ENCODE data around the gene RALY.
A peak's percentile ranks its signal among the peaks of the same experiment; 100 is the strongest.

The RALY gene

GRCh38 chr20:33986560-33987216 is 7.0 kb upstream of the RALY start:
- no peak for DNase-seq

- no peak for DNase-seq
These were observed 3.6 kb upstream of the RALY start for GRCh38 chr20:33990075-33990474.

DNA sequence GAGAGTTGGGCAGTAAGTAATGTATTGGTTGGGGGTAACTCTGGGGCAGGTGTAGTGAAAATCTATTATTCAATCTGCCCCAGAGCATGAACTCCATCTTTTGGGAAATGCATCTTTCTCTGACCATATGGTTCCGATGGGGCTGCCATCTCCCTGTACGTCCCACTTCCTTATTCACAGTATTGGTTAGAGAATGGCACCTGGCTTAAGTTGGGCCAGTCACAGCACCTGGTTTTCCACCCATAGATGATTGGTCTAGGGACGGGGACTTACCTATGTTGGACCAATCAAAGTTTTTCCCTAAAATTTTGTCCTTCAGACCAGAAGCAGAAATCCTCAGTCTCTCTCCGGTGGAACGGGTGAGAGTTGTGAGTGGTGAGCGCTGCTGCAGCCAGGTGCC is 2.2 kb upstream of the RALY start:
- DNase-seq: no peak

GRCh38 chr20:33992145-33992922 is 1.4 kb upstream of the RALY start:
- no peak for DNase-seq

- DNase-seq: peak; percentile 98
These were observed 662 bp upstream of the RALY start for GRCh38 chr20:33992923-33993575.

DNA sequence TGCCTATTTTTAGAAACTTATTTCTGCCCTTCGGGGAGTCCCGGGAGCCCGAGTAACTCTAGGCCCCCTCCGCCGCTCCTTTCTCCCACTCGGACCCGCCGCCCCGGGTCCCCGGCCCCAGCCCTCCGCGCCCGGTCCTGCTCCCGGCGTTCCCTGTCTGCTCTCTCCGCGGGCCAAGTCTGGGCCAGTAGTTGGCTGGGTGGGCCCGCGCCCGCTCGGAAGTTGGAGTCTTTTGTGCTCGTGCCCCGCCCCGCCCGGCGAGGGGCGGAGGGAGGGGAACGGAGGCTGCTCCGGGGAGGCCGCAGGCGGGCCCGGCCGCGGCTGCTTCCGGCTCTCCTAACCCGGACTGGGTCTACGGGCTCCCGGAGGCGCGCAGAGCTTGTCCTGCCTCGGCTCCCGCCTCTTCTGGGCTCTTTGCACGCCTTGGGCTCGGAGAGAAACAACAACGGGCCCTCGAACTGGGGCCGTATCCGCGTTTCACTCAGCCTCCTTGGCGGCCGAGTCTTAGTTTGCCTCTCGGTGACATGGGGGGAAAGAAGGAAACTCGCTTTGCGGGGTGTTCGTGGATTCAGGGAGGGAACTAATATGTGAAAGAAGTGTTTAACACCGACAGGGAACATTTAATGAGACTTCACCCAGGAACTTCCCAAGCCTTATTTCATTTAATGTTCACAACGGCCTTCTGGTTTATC is 657 bp downstream of the RALY start:
- peak; percentile 88 for DNase-seq

DNA sequence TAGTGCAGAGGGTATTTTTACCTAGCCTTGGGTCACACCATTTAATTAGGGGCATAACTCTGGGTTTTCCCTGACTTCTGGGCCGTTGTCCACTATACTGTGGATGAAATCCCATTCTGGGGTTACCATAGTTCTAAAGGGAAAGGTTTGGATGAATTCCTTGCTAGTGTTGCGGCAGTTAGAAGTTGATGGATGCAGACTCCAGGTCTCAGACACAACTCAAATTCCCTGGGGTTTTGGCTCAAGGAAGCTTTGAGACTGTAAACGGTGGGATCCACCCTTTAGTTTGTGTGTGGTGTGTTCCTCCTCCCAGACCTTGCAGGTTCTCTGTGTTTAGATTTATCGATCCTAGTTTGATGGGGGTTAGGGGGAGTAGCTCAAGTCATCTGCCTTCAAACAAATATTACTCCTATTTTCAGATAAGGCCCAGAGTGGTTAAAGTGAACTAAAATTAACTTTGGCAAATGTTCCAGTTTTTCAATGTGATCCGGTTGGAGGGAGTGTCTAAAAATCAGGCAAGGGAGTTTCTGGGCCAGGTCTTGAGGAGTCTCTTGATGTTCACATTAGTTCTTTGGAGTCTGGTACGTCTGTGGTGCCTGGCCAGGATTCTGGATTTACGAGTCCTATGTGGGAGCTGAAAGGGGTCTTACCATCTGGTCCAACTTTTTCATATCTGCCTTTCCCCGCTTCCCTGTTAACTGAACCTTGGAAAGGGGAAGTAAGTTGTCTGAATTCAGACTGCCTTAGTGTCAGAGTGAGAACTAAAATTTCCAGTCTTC is 1.5 kb downstream of the RALY start:
- peak; percentile 30 for DNase-seq

GRCh38 chr20:33999025-33999649 is 5.4 kb downstream of the RALY start:
- peak; percentile 23 for DNase-seq

- DNase-seq: no peak
These were observed 7.7 kb downstream of the RALY start for GRCh38 chr20:34001378-34001777.

DNA sequence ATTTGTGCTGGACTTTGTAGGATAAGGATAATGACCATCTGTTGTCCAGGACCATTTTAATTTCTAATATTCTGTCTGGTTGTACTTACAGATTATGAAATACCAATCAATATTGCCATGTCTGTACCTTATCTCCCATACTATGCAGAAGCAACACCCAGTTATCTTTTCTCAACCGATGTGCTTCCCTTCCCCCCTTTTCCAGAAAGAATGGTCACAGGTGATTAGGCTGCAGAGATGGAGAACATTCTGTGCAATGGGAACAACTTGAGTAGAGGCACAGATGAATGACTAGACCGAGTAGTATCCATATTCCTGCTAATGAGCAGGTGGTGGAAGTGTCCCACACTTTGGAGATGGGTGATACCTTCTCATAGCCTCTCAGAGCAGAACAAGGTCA is 10.5 kb downstream of the RALY start:
- no peak for DNase-seq

- no peak for DNase-seq
These were observed 11.2 kb downstream of the RALY start for GRCh38 chr20:34004790-34005457.

GRCh38 chr20:34006619-34007018 is 12.9 kb downstream of the RALY start:
- DNase-seq: no peak

- no peak for DNase-seq
These were observed 14.8 kb downstream of the RALY start for GRCh38 chr20:34008477-34008876.

- no peak for DNase-seq
These were observed 16.8 kb downstream of the RALY start for GRCh38 chr20:34010405-34010931.

DNA sequence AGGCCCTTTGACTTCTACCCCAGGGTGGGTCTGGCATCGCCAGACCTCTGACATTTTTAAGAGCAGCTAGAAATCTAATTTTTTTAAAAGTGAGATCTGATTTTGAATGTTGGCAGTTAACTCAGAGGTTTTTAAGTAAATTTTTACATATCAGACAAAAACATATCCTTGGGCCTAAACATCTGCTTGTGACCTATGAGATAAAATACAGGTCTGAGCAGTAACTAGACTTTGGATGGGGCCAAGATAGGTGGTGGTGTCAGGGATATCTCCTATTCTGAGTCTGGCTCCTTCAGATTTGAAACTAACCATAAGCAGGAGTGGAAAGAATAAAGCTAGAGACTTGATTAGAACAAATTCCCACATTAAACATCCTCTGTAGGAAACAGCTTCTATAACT is 17.6 kb downstream of the RALY start:
- DNase-seq: no peak

GRCh38 chr20:34012330-34012729 is 18.6 kb downstream of the RALY start:
- no peak for DNase-seq

- DNase-seq: no peak
These were observed 19.0 kb downstream of the RALY start for GRCh38 chr20:34012735-34013134.

GRCh38 chr20:34013554-34013953 is 19.8 kb downstream of the RALY start:
- no peak for DNase-seq

GRCh38 chr20:34014878-34015277 is 21.2 kb downstream of the RALY start:
- DNase-seq: no peak

- no peak for DNase-seq
These were observed 22.0 kb downstream of the RALY start for GRCh38 chr20:34015401-34016335.
